HL-60 (cell line): Measurements from ENCODE around the gene TSPAN15.

Experiments used
- DNase-seq, 2 experiments: peaks; one replicate each; pipeline ENCODE4 v3.0.0-alpha.2; 2010 to 2020; ENCODE audit warnings: low read depth in 1 of 2, low spot score in 1 of 2
- H3K27ac ChIP-seq: fragments of 250-450 bp; sonication (Bioruptor Pico); replicated peaks from 2 replicates; pipeline ENCODE4 v1.5.1; 2020; ENCODE audit warnings: mild to moderate bottlenecking, moderate library complexity
- H3K27me3 ChIP-seq: fragments of 250-450 bp; sonication (Bioruptor Pico); 2 replicates; pipeline ENCODE4 v1.5.1; 2021; ENCODE audit warnings: mild to moderate bottlenecking, moderate library complexity; ENCODE audit not compliant: insufficient read depth, poor library complexity, severe bottlenecking
- H3K4me3 ChIP-seq: replicated peaks from 2 replicates; pipeline ENCODE4 v1.5.1; 2011; ENCODE audit warnings: mild to moderate bottlenecking, control low read depth, low read length; ENCODE audit not compliant: insufficient read depth
- GABPA ChIP-seq: IDR thresholded peaks from 2 replicates; pipeline ENCODE4 v1.6.1; 2012; ENCODE audit warnings: low read depth
- POLR2AphosphoS5 ChIP-seq: IDR thresholded peaks from 2 replicates; pipeline ENCODE4 v1.6.1; 2012; ENCODE audit warnings: low read depth
- SPI1 ChIP-seq: IDR thresholded peaks from 2 replicates; pipeline ENCODE4 v1.6.1; 2012; ENCODE audit warnings: low read depth, mild to moderate bottlenecking, borderline replicate concordance
- TF ChIP-seq, protein P1 (sequence below): IDR thresholded peaks from 2 replicates; pipeline ENCODE4 v1.6.1; 2012; ENCODE audit warnings: low read depth; ENCODE audit not compliant: insufficient replicate concordance
- TF ChIP-seq, protein P2 (sequence below): IDR thresholded peaks from one replicate; pipeline ENCODE4 v1.5.1; 2011; ENCODE audit warnings: low read length, control low read depth, inconsistent platforms; ENCODE audit not compliant: insufficient read depth

The TSPAN15 gene

DNA sequence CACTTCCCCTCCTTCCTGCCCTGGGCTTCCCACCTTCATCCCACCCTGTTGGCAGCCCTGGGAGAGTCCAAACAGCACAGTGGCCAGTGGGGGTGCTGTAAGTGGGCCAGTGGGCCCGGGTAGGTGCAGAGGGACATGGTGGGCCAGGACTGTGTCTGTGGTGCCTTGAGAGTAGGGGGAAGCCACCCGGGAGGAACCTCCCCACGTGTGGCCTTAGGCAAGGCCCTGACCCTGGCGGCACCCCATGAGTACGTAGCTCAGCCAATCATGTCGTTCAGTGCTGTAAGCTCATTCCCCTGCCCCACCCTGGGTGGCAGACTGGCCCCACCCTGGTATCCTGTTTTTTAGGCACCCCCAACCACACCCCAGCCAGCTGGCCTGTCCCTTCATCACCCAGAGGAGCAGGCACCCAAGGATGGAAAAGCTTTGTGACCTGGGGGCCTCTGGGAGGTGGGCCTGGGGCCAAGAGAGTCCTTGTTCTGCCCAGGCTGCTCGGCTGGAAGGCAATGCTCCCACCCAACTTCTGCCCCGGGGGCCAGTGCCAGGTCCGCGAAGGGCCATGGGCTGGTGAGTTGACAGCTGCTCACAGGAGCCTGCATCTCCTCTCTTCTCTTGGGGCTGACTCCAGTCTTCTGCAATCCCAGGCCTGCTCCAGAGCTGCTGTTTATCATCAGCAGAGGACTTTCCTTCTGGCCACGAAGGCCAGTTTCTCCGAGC is 41.6 kb downstream of the TSPAN15 start:
- DNase-seq, result no peak
- Histone ChIP-seq H3K27me3 (no peaks in the 10 kb centered on the region), H3K27ac (no peak overlapping the region), H3K4me3 (no peak overlapping the region)
- TF ChIP-seq, protein P1, sequence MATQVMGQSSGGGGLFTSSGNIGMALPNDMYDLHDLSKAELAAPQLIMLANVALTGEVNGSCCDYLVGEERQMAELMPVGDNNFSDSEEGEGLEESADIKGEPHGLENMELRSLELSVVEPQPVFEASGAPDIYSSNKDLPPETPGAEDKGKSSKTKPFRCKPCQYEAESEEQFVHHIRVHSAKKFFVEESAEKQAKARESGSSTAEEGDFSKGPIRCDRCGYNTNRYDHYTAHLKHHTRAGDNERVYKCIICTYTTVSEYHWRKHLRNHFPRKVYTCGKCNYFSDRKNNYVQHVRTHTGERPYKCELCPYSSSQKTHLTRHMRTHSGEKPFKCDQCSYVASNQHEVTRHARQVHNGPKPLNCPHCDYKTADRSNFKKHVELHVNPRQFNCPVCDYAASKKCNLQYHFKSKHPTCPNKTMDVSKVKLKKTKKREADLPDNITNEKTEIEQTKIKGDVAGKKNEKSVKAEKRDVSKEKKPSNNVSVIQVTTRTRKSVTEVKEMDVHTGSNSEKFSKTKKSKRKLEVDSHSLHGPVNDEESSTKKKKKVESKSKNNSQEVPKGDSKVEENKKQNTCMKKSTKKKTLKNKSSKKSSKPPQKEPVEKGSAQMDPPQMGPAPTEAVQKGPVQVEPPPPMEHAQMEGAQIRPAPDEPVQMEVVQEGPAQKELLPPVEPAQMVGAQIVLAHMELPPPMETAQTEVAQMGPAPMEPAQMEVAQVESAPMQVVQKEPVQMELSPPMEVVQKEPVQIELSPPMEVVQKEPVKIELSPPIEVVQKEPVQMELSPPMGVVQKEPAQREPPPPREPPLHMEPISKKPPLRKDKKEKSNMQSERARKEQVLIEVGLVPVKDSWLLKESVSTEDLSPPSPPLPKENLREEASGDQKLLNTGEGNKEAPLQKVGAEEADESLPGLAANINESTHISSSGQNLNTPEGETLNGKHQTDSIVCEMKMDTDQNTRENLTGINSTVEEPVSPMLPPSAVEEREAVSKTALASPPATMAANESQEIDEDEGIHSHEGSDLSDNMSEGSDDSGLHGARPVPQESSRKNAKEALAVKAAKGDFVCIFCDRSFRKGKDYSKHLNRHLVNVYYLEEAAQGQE, result no peak
- TF ChIP-seq POLR2AphosphoS5 (no peak), SPI1 (no peak), GABPA (no peak)
- TF ChIP-seq, protein P2, sequence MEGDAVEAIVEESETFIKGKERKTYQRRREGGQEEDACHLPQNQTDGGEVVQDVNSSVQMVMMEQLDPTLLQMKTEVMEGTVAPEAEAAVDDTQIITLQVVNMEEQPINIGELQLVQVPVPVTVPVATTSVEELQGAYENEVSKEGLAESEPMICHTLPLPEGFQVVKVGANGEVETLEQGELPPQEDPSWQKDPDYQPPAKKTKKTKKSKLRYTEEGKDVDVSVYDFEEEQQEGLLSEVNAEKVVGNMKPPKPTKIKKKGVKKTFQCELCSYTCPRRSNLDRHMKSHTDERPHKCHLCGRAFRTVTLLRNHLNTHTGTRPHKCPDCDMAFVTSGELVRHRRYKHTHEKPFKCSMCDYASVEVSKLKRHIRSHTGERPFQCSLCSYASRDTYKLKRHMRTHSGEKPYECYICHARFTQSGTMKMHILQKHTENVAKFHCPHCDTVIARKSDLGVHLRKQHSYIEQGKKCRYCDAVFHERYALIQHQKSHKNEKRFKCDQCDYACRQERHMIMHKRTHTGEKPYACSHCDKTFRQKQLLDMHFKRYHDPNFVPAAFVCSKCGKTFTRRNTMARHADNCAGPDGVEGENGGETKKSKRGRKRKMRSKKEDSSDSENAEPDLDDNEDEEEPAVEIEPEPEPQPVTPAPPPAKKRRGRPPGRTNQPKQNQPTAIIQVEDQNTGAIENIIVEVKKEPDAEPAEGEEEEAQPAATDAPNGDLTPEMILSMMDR, result no peak

DNA sequence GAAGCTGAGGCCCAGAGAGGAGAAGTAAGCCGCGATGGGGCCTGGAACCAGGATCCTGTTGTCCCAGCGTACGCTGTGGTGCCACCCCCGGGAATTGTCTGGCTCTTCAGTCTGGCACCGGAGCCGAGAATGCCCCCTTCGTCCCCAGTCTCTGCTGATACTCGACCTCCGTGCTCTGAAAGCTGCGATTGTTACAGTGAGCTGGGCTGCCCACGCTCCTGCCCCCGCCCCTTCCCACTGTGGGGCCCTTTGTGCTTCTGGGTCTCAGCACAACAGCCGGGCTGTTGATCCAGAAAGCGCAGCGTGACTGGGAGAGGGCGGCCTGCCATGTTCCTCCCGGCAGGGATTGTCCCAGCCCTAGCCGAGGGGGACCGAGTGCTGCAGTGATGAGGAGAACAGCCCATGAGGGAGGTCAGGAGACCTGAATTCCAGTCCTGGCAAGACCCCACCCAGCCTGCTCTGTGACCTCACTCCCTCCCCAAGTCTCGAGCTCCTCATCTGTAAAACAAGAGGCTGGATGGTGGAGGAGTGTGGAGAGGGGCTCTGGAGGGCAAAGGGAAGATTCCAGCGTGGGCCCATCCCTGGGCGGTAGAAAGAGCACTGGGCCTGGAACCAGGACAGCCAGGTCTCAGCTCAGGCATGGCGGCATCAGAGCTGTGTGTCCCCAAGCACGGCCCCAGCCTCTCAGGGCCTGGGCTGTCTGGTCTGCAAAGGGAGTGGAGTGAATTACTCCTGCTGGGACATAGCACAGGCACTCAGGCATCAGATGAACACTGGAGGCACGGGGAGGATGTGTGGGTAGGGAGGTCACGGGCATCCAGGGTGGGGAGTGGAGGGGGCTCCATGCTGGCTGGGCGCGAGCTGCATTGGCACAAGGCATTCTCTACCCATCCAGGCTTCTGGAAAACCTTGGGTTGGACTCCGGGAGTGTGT is 43.6 kb downstream of the TSPAN15 start:
- no peak overlapping the region for H3K27ac ChIP-seq
- no peak for DNase-seq
- H3K4me3 ChIP-seq, result no peak overlapping the region
- TF ChIP-seq, protein P1, result no peak
- H3K27me3 ChIP-seq, result no peaks in the 10 kb centered on the region

DNA sequence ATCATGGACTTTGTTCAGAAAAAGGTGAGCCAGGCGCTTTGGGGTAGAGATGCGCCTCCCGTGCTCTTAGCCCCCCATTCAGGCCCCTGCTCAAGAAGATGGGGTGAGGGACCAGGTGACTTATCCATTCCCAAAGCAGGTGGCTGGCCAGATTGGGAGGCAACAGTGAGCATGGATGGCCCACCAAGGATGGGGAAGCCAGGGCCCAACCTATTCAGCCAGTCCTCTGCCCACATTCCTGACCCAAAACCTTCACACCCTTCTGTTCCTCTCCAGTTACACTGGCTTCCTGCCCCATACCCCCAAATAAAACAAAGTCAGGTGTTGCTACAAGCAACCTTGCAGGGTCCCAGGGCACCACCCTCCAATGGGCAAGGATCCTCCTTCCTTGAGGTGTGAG is 44.4 kb downstream of the TSPAN15 start:
- no peaks in the 10 kb centered on the region for H3K27me3 ChIP-seq
- H3K27ac ChIP-seq, result no peak overlapping the region
- no peak for DNase-seq
- no peak overlapping the region for H3K4me3 ChIP-seq
- TF ChIP-seq, protein P2, result no peak
- TF ChIP-seq SPI1 (no peak), GABPA (no peak), POLR2AphosphoS5 (no peak)
- TF ChIP-seq, protein P1, result no peak
